H1 (cell line): ENCODE results near the gene CABP1. TPM values are rescaled to one million over a fixed set of nuclear protein-coding genes. Genes with fewer than 3 reads are reported as not detected.

Source experiments
- CTCF ChIA-PET: fragments of 300-600 bp; sonication (Branson Sonifier 250); formaldehyde crosslinking; loops from one replicate; lab custom pipeline; 2021; ENCODE audit not compliant: partially characterized antibody; lab: Charles Lee
- POLR2A ChIA-PET: fragments of 300-600 bp; sonication (Branson Sonifier 250); formaldehyde crosslinking; loops from one replicate; lab custom pipeline; 2021; ENCODE audit warnings: inconsistent platforms; ENCODE audit not compliant: partially characterized antibody; lab: Charles Lee
- DNase-seq, 2 experiments: peaks; one replicate each; pipeline versions ENCODE4 v3.0.0 to v3.0.0-alpha.2; 2010 to 2022; ENCODE audit warnings: low spot score in 2 of 2, low read depth in 1 of 2, mixed read lengths in 1 of 2
- FAIRE-seq: peaks from 2 replicates; lab custom pipeline; 2011; peaks lifted over from hg19 to GRCh38; lab: Jason Lieb, UNC
- H2AFZ ChIP-seq: 2 replicates; pipeline ENCODE4 v1.8.1; 2012; ENCODE audit warnings: low read length, inconsistent platforms
- H2AK5ac ChIP-seq: 2 replicates; pipeline ENCODE4 v1.6.1; 2013; ENCODE audit warnings: low read depth, low read length
- H2BK120ac ChIP-seq: replicated peaks from 2 replicates; pipeline ENCODE3; 2013; ENCODE audit warnings: low read depth, low read length, inconsistent platforms
- H2BK12ac ChIP-seq: 2 replicates; pipeline ENCODE4 v1.6.1; 2013; ENCODE audit warnings: low read depth, low read length
- H2BK15ac ChIP-seq: 2 replicates; pipeline ENCODE4 v1.6.1; 2013; ENCODE audit warnings: low read length
- H2BK20ac ChIP-seq: 2 replicates; pipeline ENCODE4 v1.6.1; 2013; ENCODE audit warnings: low read length
- H2BK5ac ChIP-seq: 2 replicates; pipeline ENCODE4 v1.6.1; 2013; ENCODE audit warnings: low read depth, low read length
- H3K14ac ChIP-seq: 2 replicates; pipeline ENCODE4 v1.6.1; 2013; ENCODE audit warnings: inconsistent platforms; ENCODE audit not compliant: insufficient read length
- H3K18ac ChIP-seq: 2 replicates; pipeline ENCODE4 v1.6.1; 2013; ENCODE audit warnings: low read length; ENCODE audit errors: extremely low read depth
- H3K23ac ChIP-seq: 2 replicates; pipeline ENCODE4 v1.6.1; 2013; ENCODE audit warnings: inconsistent platforms; ENCODE audit not compliant: insufficient read length
- H3K23me2 ChIP-seq: 2 replicates; pipeline ENCODE4 v1.6.1; 2013; ENCODE audit warnings: low read depth, low read length
- H3K27ac ChIP-seq: 2 replicates; pipeline ENCODE4 v1.6.1; 2011; ENCODE audit warnings: low read depth, low read length, inconsistent platforms
- H3K27me3 ChIP-seq, 4 experiments: replicated peaks in 1 of 4; 1 replicate in 1 of 4; 2 replicates in 3 of 4; pipeline versions ENCODE4 v1.6.1 to v1.8.1; 2011 to 2013; ENCODE audit warnings: low read length in 3 of 4, mild to moderate bottlenecking in 3 of 4, inconsistent platforms in 2 of 4, mixed read lengths in 2 of 4, moderate library complexity in 1 of 4; ENCODE audit not compliant: control insufficient read depth in 3 of 4, insufficient read depth in 3 of 4; ENCODE audit errors: extremely low read depth in 1 of 4
- H3K36me3 ChIP-seq, 4 experiments: 2 replicates each; pipeline versions ENCODE4 v1.6.1 to v1.8.1; 2011 to 2013; ENCODE audit warnings: mild to moderate bottlenecking in 4 of 4, low read length in 3 of 4, moderate library complexity in 2 of 4, control low read depth in 1 of 4, inconsistent platforms in 1 of 4; ENCODE audit not compliant: insufficient read depth in 4 of 4, control insufficient read depth in 2 of 4
- H3K4ac ChIP-seq: replicated peaks from 2 replicates; pipeline ENCODE3; 2013; ENCODE audit warnings: low read length, low read depth, mixed read lengths, inconsistent platforms; ENCODE audit not compliant: insufficient read length
- H3K4me1 ChIP-seq, 4 experiments: replicated peaks in 1 of 4; 1 replicate in 1 of 4; 2 replicates in 3 of 4; pipeline versions ENCODE4 v1.6.1 to v1.8.1; 2011 to 2013; ENCODE audit warnings: low read length in 3 of 4, inconsistent platforms in 2 of 4, mixed read lengths in 1 of 4; ENCODE audit not compliant: insufficient read depth in 4 of 4, control insufficient read depth in 3 of 4
- H3K4me2 ChIP-seq, 2 experiments: 2 replicates each; pipeline versions ENCODE4 v1.6.1 to v1.8.1; 2011 to 2013; ENCODE audit warnings: low read depth in 2 of 2, low read length in 2 of 2, control low read depth in 1 of 2, inconsistent platforms in 1 of 2, mild to moderate bottlenecking in 1 of 2; ENCODE audit not compliant: insufficient read depth in 1 of 2
- H3K4me3 ChIP-seq, 4 experiments: fragments of 200-600, 300-600 bp in 1 of 4; sonication (generic), shearing (Covaris generic), sonication (Bioruptor Twin) in 1 of 4; 2 replicates each; pipeline versions ENCODE4 v1.5.1 to v1.8.1; 2011 to 2016; ENCODE audit warnings: low read length in 4 of 4, low read depth in 3 of 4, control low read depth in 2 of 4, inconsistent platforms in 2 of 4, mild to moderate bottlenecking in 2 of 4, mixed read lengths in 1 of 4, moderate library complexity in 1 of 4; ENCODE audit not compliant: insufficient read depth in 2 of 4; ENCODE audit errors: extremely low read depth in 1 of 4
- H3K56ac ChIP-seq: replicated peaks from 2 replicates; pipeline ENCODE3; 2013; ENCODE audit warnings: low read depth, mild to moderate bottlenecking, mixed read lengths, low read length, inconsistent platforms; ENCODE audit not compliant: insufficient read length
- H3K79me1 ChIP-seq: 2 replicates; pipeline ENCODE4 v1.6.1; 2013; ENCODE audit warnings: low read depth, low read length, control low read depth
- H3K79me2 ChIP-seq, 2 experiments: 2 replicates each; pipeline versions ENCODE4 v1.6.1 to v1.8.1; 2012 to 2013; ENCODE audit warnings: low read length in 2 of 2, mild to moderate bottlenecking in 2 of 2, inconsistent platforms in 1 of 2; ENCODE audit not compliant: insufficient read depth in 2 of 2, control insufficient read depth in 1 of 2
- H3K9ac ChIP-seq, 4 experiments: replicated peaks in 1 of 4; 1 replicate in 1 of 4; 2 replicates in 3 of 4; pipeline versions ENCODE4 v1.6.1 to v1.8.1; 2011 to 2013; ENCODE audit warnings: low read depth in 3 of 4, low read length in 3 of 4, control low read depth in 2 of 4, mild to moderate bottlenecking in 2 of 4, moderate library complexity in 2 of 4, inconsistent platforms in 1 of 4; ENCODE audit errors: extremely low read depth in 1 of 4
- H3K9me3 ChIP-seq, 2 experiments: 2 replicates each; pipeline versions ENCODE4 v1.6.1 to v1.8.1; 2012 to 2013; ENCODE audit warnings: mild to moderate bottlenecking in 2 of 2, moderate library complexity in 2 of 2, control low read depth in 1 of 2, inconsistent platforms in 1 of 2, low read depth in 1 of 2, low read length in 1 of 2, mixed read lengths in 1 of 2; ENCODE audit not compliant: insufficient read depth in 2 of 2
- H4K20me1 ChIP-seq, 2 experiments: replicated peaks in 1 of 2; 2 replicates each; pipeline versions ENCODE3 to v1.8.1; 2011 to 2013; ENCODE audit warnings: inconsistent platforms in 2 of 2, low read length in 2 of 2, mild to moderate bottlenecking in 1 of 2; ENCODE audit not compliant: insufficient read depth in 2 of 2, control insufficient read depth in 1 of 2
- H4K5ac ChIP-seq: 2 replicates; pipeline ENCODE4 v1.6.1; 2013; ENCODE audit warnings: low read length, low read depth, mixed read lengths, inconsistent platforms; ENCODE audit not compliant: insufficient read length
- H4K8ac ChIP-seq: 2 replicates; pipeline ENCODE4 v1.8.0; 2013; ENCODE audit warnings: mild to moderate bottlenecking, moderate library complexity, low read length, inconsistent platforms; ENCODE audit not compliant: insufficient read depth; ENCODE audit errors: extremely low read depth
- H4K91ac ChIP-seq: replicated peaks from 2 replicates; pipeline ENCODE3; 2013; ENCODE audit warnings: low read length, mixed read lengths, inconsistent platforms; ENCODE audit not compliant: insufficient read length
- MAX ChIP-seq: IDR thresholded peaks from 2 replicates; pipeline ENCODE4 v1.6.1; 2012; ENCODE audit warnings: inconsistent platforms
- SUZ12 ChIP-seq: fragments of 200-600 bp; sonication (generic); IDR thresholded peaks from 2 replicates; pipeline ENCODE4 v1.6.1; 2012; ENCODE audit warnings: mild to moderate bottlenecking, inconsistent platforms, low read length, moderate library complexity, mixed read lengths
- WGBS, 2 experiments: shearing (Covaris generic) in 1 of 2; methylation state at CpG; one replicate each; pipeline versions ENCODE4 v1.1.6 to v1.1.7; 2013 to 2015; ENCODE audit warnings: low lambda C conversion rate in 2 of 2, mixed read lengths in 2 of 2, inconsistent platforms in 1 of 2, low coverage in 1 of 2, missing lambda C conversion rate in 1 of 2; ENCODE audit not compliant: insufficient replicate concordance in 2 of 2, insufficient coverage in 1 of 2, insufficient read length in 1 of 2; ENCODE audit errors: extremely low coverage in 1 of 2, missing lambda C conversion rate in 1 of 2; 5-methylcytosine and 5-hydroxymethylcytosine counted together
- polyA plus RNA-seq, 7 experiments: library from polyadenylated mRNA; depleted of rRNA in 3 of 7; stranded (reverse) in 5 of 7; unstranded in 2 of 7; fragments of >200 nt in 5 of 7; fragments of 200-250 nt in 2 of 7; gene quantifications; 1 replicate in 5 of 7; 2 replicates in 1 of 7; 4 replicates in 1 of 7; pipeline versions ENCODE4 v1.2.1 to v1.2.3, GENCODE V29; 2011 to 2013; ENCODE audit warnings: missing spikeins in 2 of 7, mixed read lengths in 2 of 7
- total RNA-seq: library from RNA; stranded (reverse); fragmentation: NEBNext Ultra II Directional; extraction: Animal tissue kit (Norgen Biotek cat#: 25700); gene quantifications from 2 replicates; pipeline ENCODE4 v1.2.1, GENCODE V29; 2021

CABP1 gene
- total and polyA plus RNA-seq, 2 of the 8 experiments (the other 6 are each of a cell fraction or from before 2014, with no cell fraction given): 3.9 to 7.4 TPM

GRCh38 chr12:120687578-120688289 is 47.3 kb downstream of the CABP1 start:
- Histone ChIP-seq H2AK5ac (no peak overlapping the region), H4K8ac (peak overlapping the region; percentile 71; the same call in 1 of the 2 replicates), H4K20me1 (peaks cover 15 to 19% of the 10 kb centered on the region in 2 experiments), H2BK5ac (0 out of 2 replicates have a peak overlapping the region, but pooled peaks have one; percentile 56), H4K5ac (no peak overlapping the region), H3K23me2 (peaks cover 16% of the 10 kb centered on the region), H3K27me3 (no peaks in the 10 kb centered on the region), H3K79me2 (peaks cover 43 to 56% of the 10 kb centered on the region in 2 experiments), H3K4ac (no peak overlapping the region), H3K27ac (0 out of 2 replicates have a peak overlapping the region, but pooled peaks have one; percentile 49), H2BK20ac (no peak overlapping the region), H3K9ac (peak overlapping the region; percentile 60 to 91 (median 72)), H3K4me1 (peaks cover 3 to 15% (median 7%) of the 10 kb centered on the region in 4 experiments; a peak in 5 of 7 replicates), H3K36me3 (no peaks in the 10 kb centered on the region), H3K18ac (no peak overlapping the region; the same call in 1 of the 2 replicates), H3K79me1 (peaks cover 8% of the 10 kb centered on the region; the same call in 1 of the 2 replicates), H4K91ac (no peak overlapping the region), H2BK12ac (no peak overlapping the region), H3K23ac (no peak overlapping the region), H2AFZ (no peak overlapping the region), H2BK15ac (no peak overlapping the region), H3K56ac (peak overlapping the region; percentile 52), H3K9me3 (no peaks in the 10 kb centered on the region), H2BK120ac (no peak overlapping the region), H3K14ac (no peak overlapping the region), H3K4me3 (peak overlapping the region; percentile 74 to 93 (median 90)), H3K4me2 (peak overlapping the region; percentile 87 to 96)
- no peak for FAIRE-seq
- DNase-seq: no peak
- TF ChIP-seq SUZ12 (no peak), MAX (peak; percentile 55)
- 2% methylated on average over 31 of the region's 31 CpGs; no CpG with 5 or more reads in 1 of the 2 experiments for WGBS, 2 experiments
- CTCF ChIA-PET: interaction anchor here (1.0 to 10.4 kb wide), 5 partner anchors 10 to 108 kb away, joined by 4 to 87 read pairs (median 7); no protein-coding TSS in a partner anchor
- POLR2A ChIA-PET: interaction anchor here (0.7 to 4.5 kb wide), 6 partner anchors 12 to 397 kb away, joined by 3 to 28 read pairs (median 8); partner anchors contain the start of genes COQ5 and POP5
